Raji (cell line): Measurements from ENCODE around the gene POMT1.

Experiments
- POLR2A ChIP-seq: IDR thresholded peaks from 2 replicates; pipeline ENCODE4 v1.6.1; 2011; ENCODE audit warnings: low read depth, low read length, control low read depth; ENCODE audit not compliant: insufficient read depth

The POMT1 gene

DNA sequence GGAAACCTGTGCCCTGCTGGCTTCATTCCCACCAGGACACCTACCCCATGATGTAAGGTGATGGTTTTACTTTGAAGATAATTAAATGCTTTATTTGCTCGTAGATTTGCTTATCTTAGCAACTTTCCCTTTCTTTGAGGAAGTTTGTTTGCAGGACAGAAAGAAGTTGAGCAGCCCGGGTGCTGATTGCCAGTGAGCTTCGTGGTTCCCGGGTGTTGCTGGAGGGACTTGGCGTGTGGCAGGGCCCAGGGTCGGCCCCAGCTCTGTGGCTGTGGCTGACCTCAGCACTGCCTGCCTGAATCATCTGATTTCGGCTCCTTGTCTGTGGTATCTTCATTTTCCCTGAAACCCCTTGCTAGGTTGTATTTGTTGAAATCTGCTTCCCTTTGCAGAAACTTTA, 8.7 kb downstream of the POMT1 start:
- no peak for TF ChIP-seq POLR2A

DNA sequence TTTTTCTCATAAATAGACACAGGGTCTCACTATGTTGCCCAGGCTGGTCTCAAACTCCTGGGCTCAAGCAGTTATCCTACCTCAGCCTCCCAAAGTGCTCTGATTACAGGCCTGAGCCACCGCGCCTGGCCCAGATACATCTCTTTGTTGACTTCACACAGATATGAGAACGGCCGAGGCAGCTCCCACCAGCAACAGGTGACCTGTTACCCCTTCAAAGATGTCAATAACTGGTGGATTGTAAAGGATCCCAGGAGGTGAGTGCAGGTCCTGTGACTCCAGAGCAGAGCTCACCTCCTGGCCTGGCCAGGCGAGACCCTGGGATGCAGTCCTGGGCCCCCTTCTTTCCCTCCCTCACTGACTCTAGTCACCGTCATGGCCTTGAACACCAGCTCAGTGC, 9.2 kb downstream of the POMT1 start:
- TF ChIP-seq POLR2A = no peak

DNA sequence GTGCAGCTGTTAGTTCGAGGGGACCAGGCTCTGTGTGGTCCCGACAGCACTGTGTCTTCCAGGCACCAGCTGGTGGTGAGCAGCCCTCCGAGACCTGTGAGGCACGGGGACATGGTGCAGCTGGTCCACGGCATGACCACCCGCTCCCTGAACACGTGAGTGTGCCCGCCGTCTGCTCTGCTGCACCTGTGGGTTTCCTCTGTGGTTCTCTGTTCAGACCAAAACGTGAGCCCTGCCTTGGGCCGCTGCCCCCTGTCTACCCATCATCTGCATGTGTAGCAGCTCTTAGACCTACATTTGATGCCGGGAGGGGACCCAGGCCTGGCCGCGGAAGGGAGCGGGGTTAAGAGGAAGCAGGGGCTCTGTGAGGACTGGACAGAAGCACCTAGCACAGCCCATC, 10.5 kb downstream of the POMT1 start:
- TF ChIP-seq POLR2A = no peak

DNA sequence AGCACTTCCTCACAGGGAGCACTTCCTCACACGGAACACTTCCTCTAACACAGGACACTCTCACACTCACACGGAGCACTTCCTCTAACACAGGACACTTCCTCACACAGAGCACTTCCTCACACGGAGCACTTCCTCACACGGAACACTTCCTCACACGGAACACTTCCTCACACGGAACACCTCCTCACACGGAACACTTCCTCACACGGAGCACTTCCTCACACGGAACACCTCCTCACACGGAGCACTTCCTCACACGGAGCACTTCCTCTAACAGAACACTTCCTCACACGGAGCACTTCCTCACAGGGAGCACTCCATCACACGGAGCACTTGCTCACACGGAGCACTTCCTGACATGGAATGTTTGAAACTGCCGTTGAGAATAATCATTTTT, 13.4 kb downstream of the POMT1 start:
- no peak for TF ChIP-seq POLR2A

DNA sequence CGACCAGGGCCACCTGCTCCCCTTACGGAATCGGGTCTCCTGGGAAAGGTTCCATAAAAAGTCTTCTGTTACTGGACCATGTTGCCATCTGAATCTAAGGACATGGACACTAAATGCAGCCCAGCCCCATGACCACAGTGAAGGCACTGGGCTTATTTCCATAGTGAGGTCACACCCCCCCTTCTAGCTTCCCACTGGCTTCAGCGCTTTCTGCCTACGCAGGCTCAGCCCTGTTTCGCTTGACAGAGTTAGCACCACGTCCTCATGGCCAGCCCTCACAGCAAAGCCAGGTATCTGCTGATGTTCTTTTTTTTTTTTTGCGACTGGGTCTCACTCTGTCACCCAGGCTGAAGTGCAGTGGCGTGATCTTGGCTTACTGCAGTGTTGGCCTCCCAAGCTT, 14.2 kb downstream of the POMT1 start:
- no peak for TF ChIP-seq POLR2A

DNA sequence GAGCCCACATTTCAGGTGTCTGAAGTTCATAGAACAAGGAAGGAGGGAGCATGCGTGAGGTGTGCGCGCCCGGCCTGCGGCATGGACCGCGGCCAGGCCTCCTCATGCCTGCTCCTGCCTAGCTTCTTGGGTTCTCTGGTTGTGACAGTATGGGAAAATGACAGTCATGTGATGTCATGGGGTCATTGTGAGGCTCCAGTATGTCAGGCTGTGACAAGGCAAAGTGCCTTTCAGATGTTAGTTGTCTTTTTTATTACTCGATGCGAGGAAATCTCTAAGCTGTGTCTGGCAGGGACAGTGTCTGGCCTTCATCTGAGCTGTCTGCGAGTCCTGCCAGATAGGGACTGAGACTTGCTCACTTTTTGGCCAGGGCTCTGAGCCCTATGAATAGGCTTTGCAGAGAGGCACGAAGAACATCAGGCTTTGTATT, 15.1 kb downstream of the POMT1 start:
- no peak for TF ChIP-seq POLR2A

DNA sequence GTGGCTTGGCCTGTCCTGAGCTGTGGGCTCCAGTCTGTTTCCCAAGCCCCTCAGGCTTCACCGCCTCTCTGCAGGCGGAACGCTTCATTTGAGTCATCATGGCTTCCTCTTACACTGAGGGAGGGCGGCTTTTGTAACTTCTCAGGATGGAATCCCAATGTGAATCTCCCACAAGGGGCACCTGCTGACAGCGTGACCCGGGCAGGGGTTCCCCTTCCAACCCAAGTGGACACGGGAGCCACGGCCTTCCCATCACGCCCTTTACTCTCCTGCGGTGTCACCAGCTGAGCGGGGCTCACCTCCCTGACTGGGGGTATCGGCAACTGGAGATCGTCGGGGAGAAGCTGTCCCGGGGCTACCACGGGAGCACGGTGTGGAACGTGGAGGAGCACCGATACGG, 15.8 kb downstream of the POMT1 start:
- no peak for TF ChIP-seq POLR2A

DNA sequence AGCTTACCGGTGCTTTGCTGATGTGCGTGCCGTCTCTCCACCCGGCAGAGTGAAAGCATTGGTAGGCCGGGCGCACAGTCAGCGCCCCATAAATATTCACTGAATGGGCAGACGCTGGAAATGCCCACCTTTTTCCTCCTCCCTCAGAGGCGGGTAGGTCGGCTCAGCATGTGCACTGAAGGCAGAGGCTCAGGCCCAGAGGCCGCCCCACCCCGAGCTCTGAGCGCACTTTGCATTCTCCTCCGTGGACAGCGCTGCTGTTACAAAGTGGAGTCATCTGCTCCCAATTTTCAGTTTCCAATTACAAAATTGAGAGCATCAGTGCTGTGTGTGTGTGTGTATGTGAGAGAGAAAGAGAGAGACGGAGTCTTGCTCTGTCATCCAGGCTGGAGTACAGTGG, 17.8 kb downstream of the POMT1 start:
- no peak for TF ChIP-seq POLR2A

DNA sequence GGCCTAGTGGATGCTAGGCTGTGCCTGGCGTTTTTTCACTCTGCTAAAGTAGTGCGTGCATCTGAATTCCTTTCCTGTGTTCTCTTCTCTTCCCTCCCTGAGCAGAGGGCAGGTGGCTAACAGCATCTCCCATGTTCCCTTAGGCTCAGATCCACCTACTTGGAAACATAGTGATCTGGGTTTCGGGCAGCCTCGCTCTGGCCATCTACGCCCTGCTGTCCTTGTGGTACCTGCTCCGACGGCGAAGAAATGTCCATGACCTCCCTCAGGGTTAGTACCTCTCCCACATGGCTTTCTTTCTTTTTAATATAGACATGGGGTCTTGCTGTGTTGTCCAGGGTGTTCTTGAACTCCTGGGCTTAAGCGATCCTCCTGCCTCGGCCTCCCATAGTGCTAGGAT, 18.5 kb downstream of the POMT1 start:
- TF ChIP-seq POLR2A = no peak

DNA sequence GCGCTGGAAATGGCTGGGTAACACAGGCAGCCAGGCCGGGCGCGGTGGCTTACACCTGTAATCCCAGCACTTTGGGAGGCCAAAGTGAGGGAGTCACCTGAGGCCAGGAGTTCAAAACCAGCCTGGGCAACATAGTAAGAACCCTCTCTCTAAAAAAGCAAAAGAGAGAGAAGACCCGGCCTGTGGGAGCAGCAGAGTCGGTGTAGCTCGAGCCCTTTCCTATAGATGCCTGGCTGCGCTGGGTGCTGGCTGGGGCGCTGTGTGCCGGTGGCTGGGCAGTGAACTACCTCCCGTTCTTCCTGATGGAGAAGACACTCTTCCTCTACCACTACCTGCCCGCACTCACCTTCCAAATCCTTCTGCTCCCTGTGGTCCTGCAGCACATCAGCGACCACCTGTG, 19.1 kb downstream of the POMT1 start:
- no peak for TF ChIP-seq POLR2A

DNA sequence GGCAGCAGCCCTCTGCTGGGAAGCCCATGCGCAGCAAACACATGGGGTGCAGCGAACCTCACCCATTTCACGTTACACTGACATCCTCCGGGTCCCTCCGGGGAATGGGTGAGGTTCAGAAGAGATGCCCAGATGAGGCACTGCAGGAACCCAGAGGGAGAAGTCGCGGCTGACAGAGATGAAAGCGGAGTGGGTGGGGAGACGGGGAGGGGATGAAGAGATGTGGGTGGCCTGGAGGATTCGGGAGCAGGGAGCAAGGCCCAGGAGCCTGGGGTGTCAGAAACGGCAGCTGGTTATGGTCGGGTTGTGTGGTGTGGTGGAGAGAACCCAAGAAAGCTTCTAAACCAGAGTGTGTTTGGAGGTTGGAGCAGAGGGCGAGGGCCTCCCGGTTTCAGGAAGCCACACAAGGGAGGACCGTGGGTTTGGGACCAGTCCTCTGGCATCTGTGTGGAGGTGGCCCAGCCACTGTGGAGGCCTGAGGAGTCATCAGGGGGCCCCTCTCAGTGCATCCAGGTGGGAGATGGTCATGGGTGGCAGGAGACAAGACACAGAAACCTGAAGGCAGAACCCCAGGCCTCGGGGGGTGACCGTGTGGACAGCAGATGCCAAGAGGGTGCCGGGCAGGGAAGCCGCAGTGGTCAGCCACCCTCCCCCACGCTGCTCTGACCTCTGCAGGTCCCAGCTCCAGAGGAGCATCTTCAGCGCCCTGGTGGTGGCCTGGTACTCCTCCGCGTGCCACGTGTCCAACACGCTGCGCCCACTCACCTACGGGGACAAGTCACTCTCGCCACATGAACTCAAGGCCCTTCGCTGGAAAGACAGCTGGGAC, 19.8 kb downstream of the POMT1 start:
- no peak for TF ChIP-seq POLR2A

DNA sequence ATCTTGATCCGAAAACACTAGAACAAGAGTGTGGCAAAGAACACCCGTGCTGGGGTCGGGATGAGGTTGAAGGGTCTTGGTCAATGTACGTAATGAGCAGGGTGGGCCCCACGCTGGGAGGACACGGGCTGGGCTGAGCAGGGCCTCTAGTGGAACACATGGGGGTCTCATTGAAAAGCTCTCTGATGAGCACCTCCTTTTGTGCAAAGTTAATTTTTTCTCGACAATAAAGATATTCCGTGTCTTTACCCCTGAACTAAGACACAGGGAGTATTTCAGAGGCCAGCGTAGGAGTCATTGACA, 20.3 kb downstream of the POMT1 start:
- no peak for TF ChIP-seq POLR2A

DNA sequence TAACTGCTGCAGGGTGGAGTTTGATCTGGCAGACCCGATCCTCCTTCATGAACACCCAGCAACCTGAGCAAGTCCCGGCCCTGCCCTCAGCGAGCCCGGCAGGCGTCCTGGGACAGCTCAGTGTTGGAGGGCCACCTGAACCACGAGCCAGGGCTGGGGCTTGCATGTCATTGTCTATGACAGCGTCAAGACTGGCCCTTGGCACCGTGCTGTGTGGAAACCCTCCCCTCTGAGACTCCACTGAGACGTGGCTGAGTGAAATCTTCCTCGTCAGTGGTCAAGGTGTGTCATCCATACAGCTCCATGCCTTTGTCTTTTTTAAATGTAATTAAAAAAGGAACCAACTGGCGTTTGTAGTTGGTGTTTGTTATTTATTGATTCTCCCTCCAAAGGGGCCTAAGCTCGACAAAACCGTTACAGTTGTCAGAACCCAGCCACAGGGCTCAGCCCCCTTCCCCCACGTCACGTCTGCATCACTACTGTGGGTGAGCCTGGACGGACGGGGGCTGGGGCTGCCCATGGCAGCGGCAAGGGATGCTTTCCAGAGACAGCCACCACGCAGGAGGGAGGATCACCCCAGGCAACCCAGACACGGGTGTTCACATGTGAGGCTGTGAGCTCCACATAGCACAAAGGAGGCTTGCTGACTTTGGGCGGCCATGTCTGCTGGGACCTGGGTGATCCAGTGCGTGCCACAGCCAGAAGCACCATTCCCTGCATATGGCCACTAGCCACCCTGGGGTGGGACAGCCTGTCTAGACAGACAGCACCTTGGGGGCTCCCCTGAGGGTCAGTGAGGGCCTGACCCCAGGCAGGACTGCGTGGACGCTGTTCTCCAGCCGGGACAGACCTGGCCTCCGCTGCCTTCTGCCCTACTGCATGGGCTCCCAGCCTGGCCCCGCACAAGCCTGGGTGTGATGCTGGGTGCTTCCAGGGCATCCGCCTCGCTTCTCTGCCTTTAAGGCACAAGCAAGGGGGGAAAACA, 21.0 kb downstream of the POMT1 start:
- no peak for TF ChIP-seq POLR2A

DNA sequence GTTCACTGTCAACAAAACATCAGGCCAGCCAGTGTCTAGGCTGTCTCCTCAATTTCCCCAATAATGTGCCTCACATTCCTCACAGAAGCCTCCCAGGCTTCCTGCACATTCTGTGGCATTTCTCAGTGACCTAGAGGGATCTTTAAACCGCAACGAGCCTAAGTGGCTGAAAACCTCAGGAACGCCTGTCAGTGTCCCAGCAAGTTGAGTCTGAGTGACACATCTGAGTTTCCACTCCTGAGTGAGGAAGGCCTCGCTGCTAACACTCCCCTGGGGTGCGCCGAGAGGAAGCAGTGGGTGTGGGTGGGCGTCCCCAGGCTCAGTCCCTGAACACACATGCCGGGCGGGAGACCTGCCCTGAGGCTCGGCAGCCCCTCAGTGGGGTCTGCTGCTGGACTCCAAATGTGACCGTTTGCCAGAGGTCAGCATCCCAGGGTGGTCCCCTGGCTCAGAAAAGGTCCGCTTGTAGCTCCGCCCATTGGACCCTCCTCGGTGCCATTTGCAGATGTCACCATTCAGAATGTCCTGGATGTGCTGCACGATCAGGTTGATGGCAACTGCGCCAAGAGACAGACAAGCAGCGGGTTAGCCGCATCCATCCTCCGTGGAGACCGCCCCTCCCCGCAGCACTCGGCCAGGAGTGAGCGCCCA, 22.1 kb downstream of the POMT1 start:
- no peak for TF ChIP-seq POLR2A
